Uterus (tissue), 2 donors: ENCODE results near the gene DSG3.

Experiments
- CTCF ChIP-seq, 4 experiments: fragments of 200-600 bp in 2 of 4; fragments of 450-650 bp in 2 of 4; sonication (generic) in 2 of 4; IDR thresholded peaks; one replicate each; pipeline ENCODE4 v1.5.1; 2016 to 2019; ENCODE audit warnings: antibody characterized with exemption in 4 of 4, mild to moderate bottlenecking in 2 of 4, moderate library complexity in 1 of 4
- POLR2A ChIP-seq, 2 donors: fragments of 450-650 bp; IDR thresholded peaks; one replicate each; pipeline ENCODE4 v1.6.1; 2016; ENCODE audit warnings: antibody characterized with exemption in 2 of 2, mild to moderate bottlenecking in 1 of 2, moderate library complexity in 1 of 2

GRCh38 chr18:31508781-31509180 lies 61.2 kb downstream of the DSG3 start:
- TF ChIP-seq POLR2A (IDR thresholded peaks at IDR 0.05), result no peak
- TF ChIP-seq CTCF (IDR thresholded peaks at IDR 0.05), result no peak
